ENCODE results near the gene ADD2.
A peak's percentile ranks its signal among the peaks of the same experiment; 100 is the strongest.
"Not testable (repeated sequence)": the region's sequence is repeated elsewhere in the genome, so short reads cannot be mapped to it uniquely, and the experiment has no call there.

GRCh38 chr2:70655211-70655610 lies 112.8 kb downstream of the ADD2 start:
- TF ChIP-seq POLR2A (IDR thresholded peaks at IDR 0.05), result not testable (repeated sequence)
- peak in 1 of 5 experiments; percentile 17 for TF ChIP-seq CTCF (IDR thresholded peaks at IDR 0.05)

Data from transverse colon (tissue), 3 donors.